ENCODE data around the gene GZMB. TPM values are rescaled to one million over a fixed set of nuclear protein-coding genes. Genes with fewer than 3 reads are reported as not detected.

The GZMB gene
- 4,664 and 4,741 TPM in 2 replicates for total RNA-seq

DNA sequence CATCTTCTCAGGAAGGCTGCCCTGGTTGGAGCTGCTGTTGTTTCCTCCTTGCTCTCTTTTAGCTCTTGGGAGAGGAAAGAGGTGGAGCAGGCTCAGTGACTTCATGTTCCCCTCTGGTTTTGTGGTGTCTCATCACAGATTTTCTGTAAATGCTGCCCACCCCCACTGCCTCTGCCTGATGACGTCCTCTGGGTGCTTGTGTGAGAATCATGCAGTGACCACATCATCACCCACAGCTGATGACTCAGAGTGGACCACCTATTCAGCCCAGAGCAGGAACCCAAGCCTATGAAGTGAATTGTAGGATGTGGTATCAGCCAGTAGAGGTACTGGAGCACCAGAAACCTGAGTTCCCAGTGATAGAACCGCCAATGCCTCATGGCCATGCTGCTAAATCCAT is at the start of gene GZMB:
Gene GZMB, minus strand, starts transcription at position 33 of the 400 bp plus-strand sequence. Its CDS starts 30 bp downstream, at position 3.
- Mint-ChIP-seq H3K9me3 (peaks cover 4% of the 10 kb centered on the region), H3K4me1 (ENCODE audit: low read depth) (peaks cover 75% of the 10 kb centered on the region), H3K27me3 (ENCODE audit: low read depth) (no peaks in the 10 kb centered on the region), H3K27ac (peak within 1 kb of the TSS; percentile 93), H3K4me3 (ENCODE audit: low read depth) (peak within 1 kb of the TSS; percentile 95), H3K36me3 (ENCODE audit: low read depth) (peaks cover 58% of the 10 kb centered on the region)
- intact Hi-C loops (cut with micrococcal nuclease): loop anchor here (1.0 to 2.0 kb wide), 5 partner anchors 26 to 59 kb away; no protein-coding TSS in a partner anchor
- DNase-seq (ENCODE audit: low spot score): peak; percentile 59

DNA sequence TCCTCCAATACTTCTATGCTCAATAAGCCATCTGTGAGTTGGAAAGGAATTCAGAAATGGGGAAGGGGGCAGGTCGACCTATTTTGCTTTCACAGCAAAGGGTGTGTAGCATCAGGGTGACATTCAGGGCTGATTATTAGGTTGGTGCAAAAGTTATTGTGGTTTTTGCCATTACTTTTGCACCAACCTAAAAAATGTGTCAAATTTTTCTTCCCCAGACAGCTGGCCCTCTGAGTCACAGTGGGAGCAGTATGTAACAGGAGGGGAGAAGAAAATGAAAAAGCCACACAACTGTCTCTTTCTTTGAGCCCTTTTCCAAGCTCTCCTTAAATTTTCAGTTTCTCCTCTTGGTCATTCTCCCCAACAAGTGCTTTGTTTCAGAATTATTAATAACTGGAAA is 47.1 kb upstream of the GZMB start:
- H3K27me3 Mint-ChIP-seq (ENCODE audit: low read depth): no peaks in the 10 kb centered on the region
- intact Hi-C loops (cut with micrococcal nuclease): no loop called here
- peaks cover 12% of the 10 kb centered on the region for H3K36me3 Mint-ChIP-seq (ENCODE audit: low read depth)
- no peak for DNase-seq (ENCODE audit: low spot score)
- peaks cover 48% of the 10 kb centered on the region for H3K4me1 Mint-ChIP-seq (ENCODE audit: low read depth)
- no peak overlapping the region for H3K4me3 Mint-ChIP-seq (ENCODE audit: low read depth)
- peaks cover 1% of the 10 kb centered on the region for H3K9me3 Mint-ChIP-seq
- H3K27ac Mint-ChIP-seq: no peak overlapping the region

DNA sequence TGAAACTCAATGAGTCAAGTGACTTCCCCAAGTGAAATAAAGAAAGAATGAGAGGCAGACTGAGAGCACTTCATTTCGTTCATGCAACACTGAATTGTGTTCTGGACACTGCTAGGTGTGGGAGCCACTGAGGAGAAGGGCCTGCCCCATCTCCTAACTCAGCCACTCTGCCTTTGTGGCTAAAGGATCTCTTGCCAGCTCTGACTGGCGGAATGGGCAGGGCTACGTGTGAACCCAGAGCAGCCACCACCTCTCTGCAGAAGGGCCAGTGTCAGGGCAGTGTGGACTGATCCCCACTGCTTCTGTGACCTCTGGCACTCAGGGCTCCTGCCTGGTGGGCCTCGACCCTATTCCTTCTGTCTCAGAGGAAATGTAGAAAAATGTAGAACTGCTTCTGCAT is 46.5 kb upstream of the GZMB start:
- no peak overlapping the region for H3K27ac Mint-ChIP-seq
- peaks cover 15% of the 10 kb centered on the region for H3K36me3 Mint-ChIP-seq (ENCODE audit: low read depth)
- peaks cover 3% of the 10 kb centered on the region for H3K9me3 Mint-ChIP-seq
- intact Hi-C loops (cut with micrococcal nuclease): no loop called here
- no peak overlapping the region for H3K4me3 Mint-ChIP-seq (ENCODE audit: low read depth)
- DNase-seq (ENCODE audit: low spot score): no peak
- peaks cover 52% of the 10 kb centered on the region for H3K4me1 Mint-ChIP-seq (ENCODE audit: low read depth)
- no peaks in the 10 kb centered on the region for H3K27me3 Mint-ChIP-seq (ENCODE audit: low read depth)

DNA sequence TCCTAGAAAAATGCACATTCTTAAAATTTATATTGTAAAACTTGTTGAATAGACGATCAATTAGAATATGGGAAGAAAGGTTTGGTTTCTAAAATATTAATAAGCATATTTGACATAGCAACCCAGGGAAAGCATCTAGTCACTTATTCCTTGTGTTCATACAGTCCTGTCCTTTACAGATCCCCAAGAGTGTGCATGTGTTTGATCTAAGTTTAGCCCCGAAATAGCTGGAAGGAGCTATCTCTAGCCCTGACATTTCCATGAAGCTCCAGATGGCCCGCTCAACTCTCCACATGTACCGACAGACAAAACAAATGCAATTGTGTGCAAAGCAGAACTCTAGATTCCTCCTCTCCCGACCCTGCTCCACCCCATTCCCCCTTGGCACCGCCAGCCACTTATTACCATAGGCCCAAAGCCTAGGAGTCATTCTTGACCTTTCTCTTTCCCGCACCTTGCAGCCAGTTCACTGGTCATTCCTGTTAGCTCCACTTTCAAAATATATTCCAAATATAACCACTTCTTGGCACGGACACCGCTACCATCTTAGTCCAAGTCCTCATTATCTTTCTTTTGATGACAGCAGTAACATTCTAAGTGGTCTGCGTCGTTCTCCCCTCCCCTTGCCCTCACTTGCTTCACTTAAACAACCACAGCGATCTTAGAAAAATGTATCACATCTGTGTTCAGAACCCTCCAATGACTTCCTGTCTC is 45.4 kb upstream of the GZMB start:
- DNase-seq (ENCODE audit: low spot score): no peak
- H3K27me3 Mint-ChIP-seq (ENCODE audit: low read depth): no peaks in the 10 kb centered on the region
- H3K36me3 Mint-ChIP-seq (ENCODE audit: low read depth): peaks cover 15% of the 10 kb centered on the region
- H3K4me1 Mint-ChIP-seq (ENCODE audit: low read depth): peaks cover 56% of the 10 kb centered on the region
- peaks cover 3% of the 10 kb centered on the region for H3K9me3 Mint-ChIP-seq
- intact Hi-C loops (cut with micrococcal nuclease): loop anchor here (1.0 to 5.0 kb wide), 2 partner anchors 74 to 197 kb away; no protein-coding TSS in a partner anchor
- H3K4me3 Mint-ChIP-seq (ENCODE audit: low read depth): peak overlapping the region; percentile 9
- H3K27ac Mint-ChIP-seq: peak overlapping the region; percentile 35

DNA sequence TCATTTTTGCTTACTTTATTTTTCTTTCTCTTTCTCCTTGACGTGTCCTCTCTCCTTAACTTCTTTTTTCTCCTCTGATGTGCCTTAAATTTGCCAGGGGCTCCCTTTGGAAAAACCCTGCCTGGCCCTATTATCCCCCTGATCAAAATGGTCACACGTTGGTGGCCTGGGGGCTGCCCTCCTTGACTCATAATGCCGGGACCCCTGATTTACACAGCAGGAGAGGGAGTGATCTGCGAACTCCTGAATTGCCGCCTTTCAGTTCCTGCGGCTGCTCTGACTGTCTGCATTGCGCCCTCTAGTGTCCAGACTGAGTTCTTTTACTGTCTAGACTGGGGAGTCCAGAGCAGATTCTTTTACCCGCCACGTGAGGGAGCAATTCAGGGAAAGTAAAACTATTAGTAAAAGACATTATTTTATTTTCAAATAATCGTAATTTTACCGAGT is 44.8 kb upstream of the GZMB start:
- Mint-ChIP-seq H3K9me3 (peaks cover 3% of the 10 kb centered on the region), H3K4me3 (ENCODE audit: low read depth) (peak overlapping the region; percentile 76), H3K27ac (peak overlapping the region; percentile 86), H3K4me1 (ENCODE audit: low read depth) (peaks cover 60% of the 10 kb centered on the region), H3K36me3 (ENCODE audit: low read depth) (peaks cover 15% of the 10 kb centered on the region), H3K27me3 (ENCODE audit: low read depth) (no peaks in the 10 kb centered on the region)
- intact Hi-C loops (cut with micrococcal nuclease): loop anchor here (1.0 to 5.0 kb wide), 2 partner anchors 74 to 197 kb away; no protein-coding TSS in a partner anchor
- peak; percentile 75 for DNase-seq (ENCODE audit: low spot score)

- Mint-ChIP-seq H3K4me1 (ENCODE audit: low read depth) (peaks cover 67% of the 10 kb centered on the region), H3K36me3 (ENCODE audit: low read depth) (peaks cover 15% of the 10 kb centered on the region), H3K9me3 (peaks cover 3% of the 10 kb centered on the region), H3K27me3 (ENCODE audit: low read depth) (no peaks in the 10 kb centered on the region), H3K27ac (peak overlapping the region; percentile 42), H3K4me3 (ENCODE audit: low read depth) (no peak overlapping the region)
- intact Hi-C loops (cut with micrococcal nuclease): loop anchor here (5.0 kb wide), 1 partner anchor 196 kb away; no protein-coding TSS in a partner anchor
- DNase-seq (ENCODE audit: low spot score): no peak
These were observed 44.0 kb upstream of the GZMB start for GRCh38 chr14:24677956-24678355.

DNA sequence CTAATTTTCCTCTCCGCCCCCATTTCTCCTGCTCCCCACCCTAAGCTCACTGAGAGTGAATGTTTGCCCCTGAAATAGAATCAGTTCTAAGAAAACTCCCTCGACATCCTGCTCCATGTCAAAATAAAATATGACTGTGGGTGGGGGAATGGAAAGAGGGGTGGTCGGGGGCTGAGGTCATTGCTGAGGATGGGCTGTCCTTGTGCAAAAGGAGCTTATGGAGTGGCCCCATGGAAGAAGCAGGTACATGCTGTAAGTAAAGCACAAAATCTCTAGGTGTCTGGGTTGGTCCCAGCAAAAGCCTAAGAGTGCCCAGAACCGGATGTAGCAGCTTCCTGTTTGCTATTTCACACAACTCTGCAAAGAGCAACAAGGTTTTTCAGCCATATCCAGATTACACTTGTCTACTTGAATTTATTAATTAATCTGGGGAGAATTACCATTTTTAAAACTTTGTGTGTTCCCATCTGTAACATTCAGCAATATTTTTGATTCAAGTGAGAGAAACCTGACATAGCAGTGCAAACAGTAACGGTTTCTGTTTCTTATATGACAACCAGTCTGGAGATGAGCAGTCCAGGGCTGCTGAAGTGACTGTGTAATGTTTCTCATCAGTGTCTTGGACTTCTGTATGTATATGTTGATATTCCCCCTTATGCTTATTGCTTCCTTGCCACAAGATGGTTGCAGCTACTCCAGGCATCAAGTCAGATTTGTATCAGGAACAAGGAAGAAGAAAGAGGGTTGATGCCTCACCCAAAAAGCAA is 40.4 kb upstream of the GZMB start:
- Mint-ChIP-seq H3K9me3 (peaks cover 3% of the 10 kb centered on the region), H3K4me3 (ENCODE audit: low read depth) (peak overlapping the region; percentile 73), H3K4me1 (ENCODE audit: low read depth) (peaks cover 78% of the 10 kb centered on the region), H3K27me3 (ENCODE audit: low read depth) (no peaks in the 10 kb centered on the region), H3K36me3 (ENCODE audit: low read depth) (peaks cover 17% of the 10 kb centered on the region), H3K27ac (peak overlapping the region; percentile 97)
- intact Hi-C loops (cut with micrococcal nuclease): loop anchor here (1.0 kb wide), 2 partner anchors 14 to 40 kb away; partner anchors contain the start of gene GZMB
- DNase-seq (ENCODE audit: low spot score): no peak

- intact Hi-C loops (cut with micrococcal nuclease): loop anchor here (1.0 kb wide), 5 partner anchors 8 to 242 kb away; partner anchors contain the start of gene GZMB
- Mint-ChIP-seq H3K9me3 (peaks cover 3% of the 10 kb centered on the region), H3K36me3 (ENCODE audit: low read depth) (peaks cover 15% of the 10 kb centered on the region), H3K27ac (peak overlapping the region; percentile 97), H3K4me3 (ENCODE audit: low read depth) (peak overlapping the region; percentile 73), H3K4me1 (ENCODE audit: low read depth) (peaks cover 78% of the 10 kb centered on the region), H3K27me3 (ENCODE audit: low read depth) (no peaks in the 10 kb centered on the region)
- DNase-seq (ENCODE audit: low spot score): peak; percentile 75
These were observed 39.7 kb upstream of the GZMB start for GRCh38 chr14:24673534-24674203.

DNA sequence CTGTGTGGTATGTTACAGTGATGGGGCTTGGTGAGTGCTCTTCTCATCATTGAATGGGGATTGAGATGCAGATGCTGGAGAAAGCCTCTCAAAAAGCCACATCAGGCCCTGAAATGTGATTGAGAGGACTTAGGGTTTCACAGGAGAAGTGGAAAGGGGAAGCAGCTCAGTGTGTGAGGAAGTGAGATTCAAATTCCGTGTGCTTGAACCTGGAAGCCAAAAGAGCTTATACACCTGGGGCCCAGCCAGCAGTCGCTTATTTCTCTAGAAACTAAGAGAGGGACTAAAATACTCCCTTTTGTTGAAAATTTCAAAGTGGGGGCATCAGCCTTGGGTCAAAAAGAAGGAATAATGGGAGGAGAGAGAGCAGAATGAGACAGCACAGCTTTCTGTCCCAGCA is 39.1 kb upstream of the GZMB start:
- Mint-ChIP-seq H3K9me3 (peaks cover 5% of the 10 kb centered on the region), H3K27ac (peak overlapping the region; percentile 97), H3K27me3 (ENCODE audit: low read depth) (no peaks in the 10 kb centered on the region), H3K4me1 (ENCODE audit: low read depth) (peaks cover 79% of the 10 kb centered on the region), H3K4me3 (ENCODE audit: low read depth) (peak overlapping the region; percentile 73), H3K36me3 (ENCODE audit: low read depth) (peaks cover 18% of the 10 kb centered on the region)
- DNase-seq (ENCODE audit: low spot score): no peak
- intact Hi-C loops (cut with micrococcal nuclease): loop anchor here (1.0 kb wide), 3 partner anchors 8 to 242 kb away; no protein-coding TSS in a partner anchor

GRCh38 chr14:24670594-24670993 is 36.6 kb upstream of the GZMB start:
- H3K27me3 Mint-ChIP-seq (ENCODE audit: low read depth): no peaks in the 10 kb centered on the region
- H3K9me3 Mint-ChIP-seq: peaks cover 10% of the 10 kb centered on the region
- peaks cover 80% of the 10 kb centered on the region for H3K4me1 Mint-ChIP-seq (ENCODE audit: low read depth)
- intact Hi-C loops (cut with micrococcal nuclease): no loop called here
- no peak for DNase-seq (ENCODE audit: low spot score)
- peak overlapping the region; percentile 90 for H3K27ac Mint-ChIP-seq
- peak overlapping the region; percentile 27 for H3K4me3 Mint-ChIP-seq (ENCODE audit: low read depth)
- H3K36me3 Mint-ChIP-seq (ENCODE audit: low read depth): peaks cover 13% of the 10 kb centered on the region

DNA sequence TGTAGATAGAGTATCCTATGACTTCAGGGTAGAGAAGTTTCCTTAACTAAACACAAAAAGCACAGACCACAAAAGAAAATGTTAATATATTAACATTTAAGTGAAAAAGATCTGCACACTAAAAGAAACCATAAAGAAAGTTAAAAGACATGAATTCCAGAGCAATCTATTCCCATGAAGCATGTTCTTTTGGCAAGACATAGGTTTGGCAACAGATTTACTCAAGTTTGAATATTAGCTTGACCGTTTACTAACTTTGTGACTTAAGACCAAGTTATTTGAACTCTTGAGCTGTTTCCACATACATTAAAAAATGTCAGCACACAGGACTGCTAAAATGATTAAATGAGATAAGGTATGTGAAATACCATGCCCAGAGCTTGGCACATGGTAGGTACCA is 35.7 kb upstream of the GZMB start:
- peaks cover 80% of the 10 kb centered on the region for H3K4me1 Mint-ChIP-seq (ENCODE audit: low read depth)
- intact Hi-C loops (cut with micrococcal nuclease): loop anchor here (10.0 kb wide), 1 partner anchor 335 kb away; the partner anchor contains the start of genes ADCY4 and RIPK3
- no peaks in the 10 kb centered on the region for H3K27me3 Mint-ChIP-seq (ENCODE audit: low read depth)
- H3K36me3 Mint-ChIP-seq (ENCODE audit: low read depth): peaks cover 13% of the 10 kb centered on the region
- no peak for DNase-seq (ENCODE audit: low spot score)
- H3K27ac Mint-ChIP-seq: peak overlapping the region; percentile 53
- H3K9me3 Mint-ChIP-seq: peaks cover 10% of the 10 kb centered on the region
- peak overlapping the region; percentile 13 for H3K4me3 Mint-ChIP-seq (ENCODE audit: low read depth)

DNA sequence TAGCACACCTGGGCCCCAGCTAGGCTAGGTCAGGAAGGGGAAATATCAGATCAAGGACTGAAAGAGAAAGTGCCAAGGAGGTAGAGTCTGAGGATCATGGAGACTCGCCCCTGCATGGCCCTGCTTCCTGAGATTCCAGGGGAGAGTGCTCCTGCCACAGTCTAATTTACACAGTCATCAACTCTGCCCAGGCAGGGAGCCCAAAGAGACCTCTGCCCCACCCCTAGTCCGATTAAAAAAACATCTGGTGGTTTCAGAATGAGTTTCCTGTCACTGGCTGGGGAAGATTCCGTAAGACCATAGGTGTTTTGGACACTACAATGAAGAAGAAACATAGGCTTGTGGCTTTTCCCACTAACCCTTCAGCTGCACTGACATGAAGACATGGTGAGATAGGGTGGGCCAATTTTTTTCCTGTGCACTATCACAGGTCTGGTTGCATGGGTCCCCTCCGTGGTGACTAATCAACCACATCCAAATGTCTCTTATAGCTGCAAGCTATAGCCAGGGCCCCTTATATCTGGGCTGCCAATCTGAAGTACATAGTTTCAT is 31.5 kb upstream of the GZMB start:
- peak; percentile 52 for DNase-seq (ENCODE audit: low spot score)
- Mint-ChIP-seq H3K4me1 (ENCODE audit: low read depth) (peaks cover 85% of the 10 kb centered on the region), H3K4me3 (ENCODE audit: low read depth) (peak overlapping the region; percentile 59), H3K9me3 (peaks cover 10% of the 10 kb centered on the region), H3K27me3 (ENCODE audit: low read depth) (no peaks in the 10 kb centered on the region), H3K36me3 (ENCODE audit: low read depth) (peaks cover 13% of the 10 kb centered on the region), H3K27ac (peak overlapping the region; percentile 93)
- intact Hi-C loops (cut with micrococcal nuclease): loop anchor here (1.0 to 10.0 kb wide), 4 partner anchors 8 to 331 kb away; partner anchors contain the start of genes ADCY4, GZMB and RIPK3

All from activated T-helper 2 cell treated with anti-CD3 and anti-CD28 coated beads, Interferon-gamma antibody, Interleukin-2, Interleukin-4, amounts not matched to agents 10 μg/mL and 5 μg/mL and 100 μg/mL, durations not matched to agents 14 hours and 24 hours and 36 hours (primary cell).